Osteocyte (in vitro differentiated cells): ENCODE data around the gene VAMP4. TPM values are rescaled to one million over a fixed set of nuclear protein-coding genes. Genes with fewer than 3 reads are reported as not detected.

Experiments
- DNase-seq: peaks from one replicate; pipeline ENCODE4 v3.0.0; 2021; ENCODE audit warnings: mixed read lengths; ENCODE audit not compliant: unreplicated experiment; ENCODE audit errors: extremely low spot score
- H3K27ac Mint-ChIP-seq: one replicate; pipeline ENCODE4 v1.8.0; 2021; ENCODE audit warnings: mild to moderate bottlenecking, mixed read lengths; ENCODE audit not compliant: unreplicated experiment
- H3K27me3 Mint-ChIP-seq: one replicate; pipeline ENCODE4 v1.8.0; 2021; ENCODE audit warnings: mixed read lengths; ENCODE audit not compliant: unreplicated experiment
- H3K36me3 Mint-ChIP-seq: one replicate; pipeline ENCODE4 v1.8.0; 2021; ENCODE audit warnings: mixed read lengths; ENCODE audit not compliant: unreplicated experiment
- H3K4me1 Mint-ChIP-seq: one replicate; pipeline ENCODE4 v1.8.0; 2021; ENCODE audit warnings: mixed read lengths; ENCODE audit not compliant: unreplicated experiment
- H3K4me3 Mint-ChIP-seq: one replicate; pipeline ENCODE4 v1.8.0; 2021; ENCODE audit warnings: mild to moderate bottlenecking, moderate library complexity, mixed read lengths; ENCODE audit not compliant: unreplicated experiment
- H3K9me3 Mint-ChIP-seq: one replicate; pipeline ENCODE4 v1.8.0; 2021; ENCODE audit warnings: mixed read lengths; ENCODE audit not compliant: unreplicated experiment
- total RNA-seq: library from RNA; stranded (reverse); gene quantifications from 2 replicates; pipeline ENCODE4 v1.2.1, GENCODE V29; 2021
- TF ChIP-seq, protein P1 (sequence below): fragments of 200-600 bp; sonication (generic); IDR thresholded peaks from 2 replicates; pipeline ENCODE4 v1.5.0; 2021; ENCODE audit warnings: antibody characterized with exemption, mild to moderate bottlenecking, moderate library complexity

VAMP4 gene
- total RNA-seq, 1 donor from 2014 or later: 14.5 TPM

DNA sequence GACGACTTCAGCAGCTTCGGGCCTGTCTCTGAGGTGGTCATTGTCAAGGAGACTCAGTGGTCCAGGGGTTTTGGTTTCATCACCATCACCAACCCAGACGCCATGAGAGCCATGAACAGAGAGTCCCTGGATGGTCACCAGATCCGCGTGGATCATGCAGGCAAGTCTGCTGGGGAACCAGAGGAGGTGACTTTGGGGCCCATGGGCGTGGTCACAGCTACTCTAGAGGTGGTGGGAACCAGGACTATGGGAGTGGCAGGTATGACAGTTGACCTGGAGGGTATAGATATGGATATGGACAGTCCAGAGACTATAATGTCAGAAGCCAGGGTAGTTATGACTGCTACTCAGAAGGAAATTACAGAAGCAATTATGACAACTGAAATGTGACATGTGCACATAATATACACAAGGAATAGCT lies 20.3 kb upstream of the VAMP4 start:
- no peaks in the 10 kb centered on the region for H3K4me1 Mint-ChIP-seq
- no peak overlapping the region for H3K4me3 Mint-ChIP-seq
- TF ChIP-seq, protein P1, sequence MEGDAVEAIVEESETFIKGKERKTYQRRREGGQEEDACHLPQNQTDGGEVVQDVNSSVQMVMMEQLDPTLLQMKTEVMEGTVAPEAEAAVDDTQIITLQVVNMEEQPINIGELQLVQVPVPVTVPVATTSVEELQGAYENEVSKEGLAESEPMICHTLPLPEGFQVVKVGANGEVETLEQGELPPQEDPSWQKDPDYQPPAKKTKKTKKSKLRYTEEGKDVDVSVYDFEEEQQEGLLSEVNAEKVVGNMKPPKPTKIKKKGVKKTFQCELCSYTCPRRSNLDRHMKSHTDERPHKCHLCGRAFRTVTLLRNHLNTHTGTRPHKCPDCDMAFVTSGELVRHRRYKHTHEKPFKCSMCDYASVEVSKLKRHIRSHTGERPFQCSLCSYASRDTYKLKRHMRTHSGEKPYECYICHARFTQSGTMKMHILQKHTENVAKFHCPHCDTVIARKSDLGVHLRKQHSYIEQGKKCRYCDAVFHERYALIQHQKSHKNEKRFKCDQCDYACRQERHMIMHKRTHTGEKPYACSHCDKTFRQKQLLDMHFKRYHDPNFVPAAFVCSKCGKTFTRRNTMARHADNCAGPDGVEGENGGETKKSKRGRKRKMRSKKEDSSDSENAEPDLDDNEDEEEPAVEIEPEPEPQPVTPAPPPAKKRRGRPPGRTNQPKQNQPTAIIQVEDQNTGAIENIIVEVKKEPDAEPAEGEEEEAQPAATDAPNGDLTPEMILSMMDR: no peak
- no peak overlapping the region for H3K27ac Mint-ChIP-seq
- H3K36me3 Mint-ChIP-seq: no peaks in the 10 kb centered on the region
- peaks cover 56% of the 10 kb centered on the region for H3K27me3 Mint-ChIP-seq
- H3K9me3 Mint-ChIP-seq: no peaks in the 10 kb centered on the region
- no peak for DNase-seq

DNA sequence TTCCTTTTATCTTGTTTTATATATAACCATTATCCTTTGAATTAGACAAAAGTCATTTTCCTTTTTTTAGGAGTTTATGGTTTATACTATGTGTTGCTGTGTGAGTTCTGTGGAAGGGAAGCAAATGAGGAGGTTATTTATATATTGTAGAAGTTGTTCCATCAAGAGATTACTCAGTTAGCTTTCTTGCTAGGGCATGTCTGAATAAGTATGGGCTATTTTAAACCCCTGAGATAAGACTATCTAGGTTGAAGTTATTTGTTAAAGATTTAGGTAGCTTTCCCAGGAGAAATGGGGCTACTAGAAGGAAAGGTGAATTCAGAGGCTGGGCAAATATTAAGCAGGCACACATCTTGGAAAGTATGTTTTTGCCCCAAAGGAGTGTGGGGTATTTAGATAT lies 16.1 kb upstream of the VAMP4 start:
- Mint-ChIP-seq H3K36me3 (no peaks in the 10 kb centered on the region), H3K9me3 (no peaks in the 10 kb centered on the region), H3K27ac (no peak overlapping the region), H3K4me3 (no peak overlapping the region), H3K4me1 (peaks cover 9% of the 10 kb centered on the region), H3K27me3 (peaks cover 39% of the 10 kb centered on the region)
- TF ChIP-seq, protein P1: no peak
- DNase-seq: no peak

GRCh38 chr1:171756856-171757255 lies 15.0 kb upstream of the VAMP4 start:
- no peaks in the 10 kb centered on the region for H3K36me3 Mint-ChIP-seq
- no peaks in the 10 kb centered on the region for H3K9me3 Mint-ChIP-seq
- no peak overlapping the region for H3K4me3 Mint-ChIP-seq
- H3K27me3 Mint-ChIP-seq: peaks cover 28% of the 10 kb centered on the region
- DNase-seq: no peak
- H3K4me1 Mint-ChIP-seq: peaks cover 9% of the 10 kb centered on the region
- no peak overlapping the region for H3K27ac Mint-ChIP-seq
- TF ChIP-seq, protein P1: no peak

- no peak overlapping the region for H3K4me3 Mint-ChIP-seq
- DNase-seq: no peak
- peaks cover 9% of the 10 kb centered on the region for H3K4me1 Mint-ChIP-seq
- H3K27ac Mint-ChIP-seq: no peak overlapping the region
- no peaks in the 10 kb centered on the region for H3K9me3 Mint-ChIP-seq
- H3K36me3 Mint-ChIP-seq: no peaks in the 10 kb centered on the region
- TF ChIP-seq, protein P1: no peak
- peaks cover 26% of the 10 kb centered on the region for H3K27me3 Mint-ChIP-seq
Measured at GRCh38 chr1:171754971-171755370, 13.1 kb upstream of the VAMP4 start.

GRCh38 chr1:171754353-171754705 lies 12.5 kb upstream of the VAMP4 start:
- no peak for DNase-seq
- TF ChIP-seq, protein P1: no peak
- no peaks in the 10 kb centered on the region for H3K36me3 Mint-ChIP-seq
- H3K27me3 Mint-ChIP-seq: peaks cover 26% of the 10 kb centered on the region
- H3K4me3 Mint-ChIP-seq: no peak overlapping the region
- peak overlapping the region; percentile 58 for H3K27ac Mint-ChIP-seq
- peaks cover 9% of the 10 kb centered on the region for H3K4me1 Mint-ChIP-seq
- no peaks in the 10 kb centered on the region for H3K9me3 Mint-ChIP-seq
